HG03342 (cell line): ENCODE data around the gene FRMD4A.

Experiments
- ATAC-seq: cut with Tn5 transposase; IDR thresholded peaks from one replicate; pipeline ENCODE4 v1.9.1; 2021; ENCODE audit warnings: mild to moderate bottlenecking, moderate library complexity; ENCODE audit not compliant: unreplicated experiment

FRMD4A gene

DNA sequence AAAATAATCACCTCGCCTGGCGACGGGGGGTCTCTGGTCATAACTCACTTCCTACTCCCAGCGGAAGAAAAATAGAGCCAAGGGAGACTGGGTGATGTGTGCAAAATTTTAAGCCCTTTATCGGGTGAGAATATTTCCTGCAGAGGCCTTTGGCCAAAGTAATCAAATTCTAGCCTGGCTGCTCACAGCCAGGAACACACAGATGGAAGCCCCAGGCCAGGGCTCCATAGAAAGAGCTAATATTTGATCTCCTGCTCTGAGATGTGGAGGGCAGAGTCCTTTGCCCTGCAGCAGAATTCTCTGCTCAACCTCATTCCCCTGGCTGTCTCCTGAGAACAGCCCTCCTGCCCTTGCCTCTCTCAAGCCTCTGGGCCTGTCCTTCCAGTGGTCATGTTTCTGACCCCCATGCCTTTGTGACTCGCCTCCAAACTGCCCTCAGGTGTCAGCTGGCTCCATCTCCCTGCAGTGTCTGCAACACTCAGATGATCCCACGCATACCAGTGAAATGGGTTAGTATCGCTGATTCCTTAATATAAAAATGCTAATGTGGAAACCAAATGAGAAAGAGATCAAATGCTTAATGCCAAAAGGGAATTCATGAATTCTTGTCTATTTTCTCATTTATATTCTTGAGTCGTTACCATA lies 34.5 kb downstream of the FRMD4A start:
- ATAC-seq, result no peak

DNA sequence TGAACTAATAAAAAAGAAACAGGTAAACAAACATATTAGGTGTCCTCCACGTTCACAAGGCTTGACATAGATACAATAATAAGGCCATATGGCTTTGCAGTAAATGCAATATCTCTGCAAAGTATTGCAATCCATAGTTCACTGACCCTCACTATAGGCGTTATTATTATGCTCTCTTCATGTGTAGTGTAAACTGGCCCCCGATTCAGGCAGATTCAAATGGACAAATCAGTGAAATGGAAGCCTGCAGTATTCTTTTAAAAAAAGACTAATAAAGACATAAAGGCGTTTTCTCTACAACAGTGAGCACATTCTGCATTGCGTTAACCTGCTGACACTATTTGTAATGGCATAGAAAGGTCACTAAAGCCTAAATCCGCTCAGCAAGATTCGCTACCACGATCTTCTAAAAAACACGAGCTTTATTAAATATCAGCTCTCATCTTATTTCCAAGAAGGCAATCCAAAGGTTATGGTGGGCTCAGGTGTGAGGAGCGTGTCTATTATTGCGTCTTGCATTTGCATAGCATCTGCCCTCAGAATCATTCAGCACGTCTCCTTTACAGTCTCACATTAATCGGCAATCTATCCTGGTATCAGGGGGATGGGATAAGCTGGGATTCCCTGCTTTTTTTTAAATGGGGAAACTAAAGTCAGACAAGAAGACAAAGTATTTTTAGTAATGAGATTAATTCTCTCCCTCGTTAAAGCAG lies 36.2 kb downstream of the FRMD4A start:
- ATAC-seq, result no peak

DNA sequence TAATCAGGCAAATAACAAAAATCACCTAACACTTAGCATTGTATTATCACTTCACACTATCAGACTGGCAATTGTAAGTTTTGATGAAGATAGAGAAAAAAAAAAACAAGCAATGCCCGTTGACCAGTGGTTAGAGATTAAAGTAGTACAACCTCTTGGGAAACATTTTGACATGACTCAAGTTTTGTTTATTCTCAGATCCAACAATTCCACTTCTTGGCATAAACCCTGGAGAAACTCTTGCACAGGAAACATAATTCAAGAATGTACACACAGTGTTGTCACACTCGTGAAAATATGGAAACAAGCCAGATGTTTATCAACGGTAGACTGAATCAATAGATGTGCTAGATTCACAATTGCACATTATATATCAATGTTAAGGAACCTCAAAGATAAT lies 37.2 kb downstream of the FRMD4A start:
- no peak for ATAC-seq

DNA sequence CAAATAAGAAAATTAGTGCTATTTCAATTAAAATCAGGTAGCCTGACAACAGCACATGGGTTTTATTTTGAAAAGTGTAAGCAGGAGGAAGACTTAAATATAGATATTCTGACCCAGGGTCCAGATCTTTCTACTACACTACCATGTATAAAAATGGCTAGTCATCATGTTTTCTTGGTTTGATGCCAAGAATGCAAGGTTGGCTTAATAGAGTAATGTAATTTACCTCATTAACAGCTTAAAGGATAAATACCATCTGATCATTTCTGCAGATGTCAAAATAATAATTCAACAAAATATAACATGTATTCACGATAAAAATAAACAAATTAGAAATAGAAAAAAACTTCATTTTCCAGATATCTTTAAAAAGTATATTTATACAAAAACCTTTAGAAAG lies 39.4 kb downstream of the FRMD4A start:
- no peak for ATAC-seq

DNA sequence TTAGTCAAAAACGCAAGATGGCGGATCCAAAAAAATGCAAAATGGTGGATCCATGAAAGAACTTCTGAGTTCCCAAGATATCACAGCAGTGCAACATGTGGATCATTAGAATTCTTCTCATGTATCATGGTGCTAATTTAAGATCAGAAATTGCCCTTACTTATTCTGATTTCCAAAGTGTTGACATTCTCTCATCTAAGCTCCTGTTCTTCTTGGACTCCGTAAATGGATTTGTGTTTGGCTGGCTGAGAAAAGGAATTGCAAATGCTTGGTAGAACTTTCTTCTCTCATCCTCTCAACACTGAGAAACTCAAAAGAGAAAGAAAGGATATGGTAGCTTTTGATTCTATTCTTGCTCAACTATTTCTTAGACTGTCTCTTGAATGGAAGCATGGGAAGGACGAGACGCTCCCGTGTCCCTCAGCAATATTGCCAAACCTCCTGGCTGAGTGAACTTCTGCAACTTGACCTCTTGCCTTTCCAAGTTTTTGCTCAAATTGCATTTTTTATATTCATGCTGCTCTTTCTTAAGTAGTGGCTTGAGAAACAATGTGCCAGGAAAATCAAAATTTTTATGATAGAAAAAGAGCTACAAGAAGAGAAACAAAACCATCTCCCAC lies 44.7 kb downstream of the FRMD4A start:
- ATAC-seq, result no peak

DNA sequence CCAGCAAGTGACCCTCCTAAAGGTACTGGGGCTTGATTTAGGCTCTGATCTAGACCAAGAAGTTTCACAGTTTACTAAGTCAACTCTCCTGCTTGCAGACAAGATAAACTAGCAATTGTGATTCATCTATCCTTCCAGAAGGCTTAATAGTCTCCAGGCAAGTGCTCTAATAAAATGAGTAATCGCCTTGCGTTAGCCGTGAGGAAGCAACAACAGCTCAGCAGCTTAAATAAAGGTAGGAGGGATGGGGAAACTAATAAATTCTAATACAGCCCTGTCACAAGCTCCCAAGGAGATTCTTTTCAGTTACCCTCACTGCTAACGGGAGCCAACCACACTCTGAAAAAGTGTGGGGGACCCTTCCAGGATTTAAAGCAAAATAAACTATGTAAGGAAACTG lies 48.4 kb downstream of the FRMD4A start:
- no peak for ATAC-seq

DNA sequence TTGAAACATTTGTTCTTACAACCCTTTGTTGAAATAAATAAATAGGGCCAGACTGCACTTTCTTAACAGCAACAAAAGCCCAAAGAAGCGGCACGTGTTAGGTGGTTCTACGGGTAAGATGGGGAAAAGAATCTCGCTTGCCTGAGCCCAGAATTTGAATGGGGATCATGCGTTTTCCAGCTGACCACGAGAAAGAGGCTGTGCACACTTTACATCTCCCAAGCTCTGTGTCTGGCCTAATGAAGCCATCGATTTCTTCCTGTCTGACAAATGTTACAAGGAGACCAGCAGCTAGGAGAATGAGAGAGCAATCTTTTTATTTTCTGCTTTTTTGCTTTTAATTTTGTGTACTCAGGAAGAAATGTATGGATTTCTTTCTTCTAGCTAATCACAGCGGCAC lies 52.2 kb downstream of the FRMD4A start:
- ATAC-seq, result no peak

DNA sequence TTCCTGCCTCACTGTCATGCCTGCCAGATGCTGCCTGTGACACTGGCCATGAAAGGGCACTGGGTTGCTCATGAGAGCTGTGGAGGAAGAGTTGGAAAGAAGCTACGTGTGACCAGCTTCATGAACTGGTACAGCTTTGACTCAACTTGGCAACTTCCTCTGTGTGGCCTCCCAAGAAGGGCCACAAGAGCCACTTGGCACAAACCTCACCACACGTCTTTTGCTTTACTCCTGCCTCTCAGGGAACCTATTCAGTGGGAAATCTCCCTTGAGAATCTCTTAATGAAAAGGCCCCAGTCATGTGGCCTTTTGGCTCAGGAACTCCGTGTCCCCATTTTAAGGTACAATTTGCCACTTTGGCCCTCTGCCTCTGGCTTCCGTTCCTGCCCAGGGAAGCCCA lies 54.5 kb downstream of the FRMD4A start:
- no peak for ATAC-seq

DNA sequence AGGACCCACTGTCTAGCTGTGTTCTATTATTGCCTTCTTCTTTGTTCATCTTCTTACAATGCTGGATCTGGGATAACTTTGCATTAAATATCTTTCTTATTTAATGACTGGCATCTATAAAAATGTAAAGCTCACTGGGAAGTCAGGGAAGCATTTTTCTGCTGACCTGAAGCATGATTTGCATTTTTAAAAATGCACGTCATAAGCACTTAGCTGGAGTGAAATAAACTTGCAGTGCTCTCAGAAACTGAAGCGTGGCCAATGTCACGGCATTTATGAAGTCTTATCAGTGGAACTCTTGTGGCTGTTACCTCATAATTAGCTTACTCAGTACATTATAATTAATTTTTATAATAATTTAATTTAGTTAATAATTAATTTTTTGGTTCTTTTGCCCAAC lies 59.1 kb downstream of the FRMD4A start:
- no peak for ATAC-seq

DNA sequence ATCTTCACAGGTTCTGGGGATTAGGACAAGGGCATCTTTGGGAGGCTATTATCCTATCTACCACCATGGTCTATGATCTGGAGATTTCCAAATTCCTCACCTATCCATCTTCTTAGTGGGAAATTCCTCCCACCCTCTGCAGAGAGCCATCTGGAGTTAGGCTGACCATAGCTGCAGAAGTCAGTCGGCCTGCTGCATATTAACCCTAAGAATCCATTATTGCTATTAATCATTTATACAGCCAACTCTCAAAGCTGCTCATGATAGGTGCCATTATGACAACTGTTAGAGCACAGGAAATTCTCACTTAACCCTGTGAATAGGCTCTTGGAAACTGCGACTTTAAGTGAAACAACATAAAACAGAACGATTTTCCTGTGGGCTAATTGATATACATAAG lies 60.4 kb downstream of the FRMD4A start:
- ATAC-seq, result no peak

DNA sequence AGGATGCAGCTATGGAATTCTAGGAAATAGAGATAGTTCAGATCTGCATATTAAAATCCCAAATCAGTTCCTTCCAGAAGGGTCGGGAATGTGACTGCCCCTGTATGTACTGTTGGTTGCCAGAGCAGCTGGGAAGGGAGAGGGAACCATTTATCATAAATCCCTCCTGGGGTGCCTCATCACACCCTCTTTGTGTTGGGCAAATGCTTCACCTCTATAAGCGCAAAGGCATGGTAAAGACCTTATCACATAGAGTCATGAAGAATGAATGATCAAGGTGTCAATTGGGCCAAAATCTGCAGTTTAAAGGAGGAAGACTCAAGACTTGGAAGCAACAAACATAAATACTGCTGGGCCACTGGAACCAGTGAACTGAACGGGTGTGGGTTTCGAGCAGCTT lies 65.0 kb downstream of the FRMD4A start:
- no peak for ATAC-seq

DNA sequence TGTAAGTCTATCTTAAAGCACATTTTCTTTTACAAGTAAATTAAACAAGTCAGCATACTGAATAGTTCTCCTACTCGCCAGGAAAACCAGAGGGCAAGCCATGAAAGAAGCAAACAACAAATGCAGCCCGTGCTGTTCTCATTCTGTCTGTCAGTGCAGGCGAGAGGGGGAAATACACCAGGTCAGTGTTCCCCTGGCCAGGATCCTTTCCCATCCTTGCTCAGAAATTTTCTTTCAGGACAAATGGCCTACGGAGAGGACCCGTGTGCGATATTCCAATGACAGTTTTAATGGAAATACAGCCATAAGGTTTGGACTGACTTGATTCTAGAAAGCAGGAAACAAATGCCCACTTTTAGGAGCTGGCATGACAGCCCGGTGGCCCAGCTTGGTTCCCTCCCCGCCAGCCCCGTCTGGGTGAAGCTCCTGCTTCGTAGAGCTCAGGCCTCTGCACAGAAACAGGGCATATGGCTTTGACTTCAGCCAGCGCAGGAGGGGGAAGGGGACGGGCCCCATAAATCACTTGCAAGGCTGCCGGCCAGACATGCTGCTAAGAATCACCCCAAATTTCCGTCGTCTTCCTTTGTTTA lies 67.8 kb downstream of the FRMD4A start:
- no peak for ATAC-seq

DNA sequence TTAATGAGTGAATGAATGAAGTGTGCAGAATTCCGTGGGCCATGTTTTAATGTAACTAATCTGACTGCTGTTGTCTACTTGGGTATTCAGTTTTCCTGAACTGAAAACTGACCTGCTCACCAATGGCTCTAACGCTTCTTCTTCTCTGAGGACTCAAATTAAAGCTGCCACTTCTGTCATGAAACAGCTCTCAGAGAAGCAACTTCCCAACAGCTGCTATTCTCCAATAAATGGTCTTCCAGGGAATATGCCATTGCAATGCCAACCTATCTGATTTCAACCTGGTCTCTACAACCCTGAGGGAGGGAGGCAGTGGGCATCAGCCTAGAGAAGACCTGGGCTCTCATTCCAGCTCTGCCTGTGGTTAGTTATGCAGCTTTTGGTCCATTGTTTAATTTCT lies 69.4 kb downstream of the FRMD4A start:
- no peak for ATAC-seq

DNA sequence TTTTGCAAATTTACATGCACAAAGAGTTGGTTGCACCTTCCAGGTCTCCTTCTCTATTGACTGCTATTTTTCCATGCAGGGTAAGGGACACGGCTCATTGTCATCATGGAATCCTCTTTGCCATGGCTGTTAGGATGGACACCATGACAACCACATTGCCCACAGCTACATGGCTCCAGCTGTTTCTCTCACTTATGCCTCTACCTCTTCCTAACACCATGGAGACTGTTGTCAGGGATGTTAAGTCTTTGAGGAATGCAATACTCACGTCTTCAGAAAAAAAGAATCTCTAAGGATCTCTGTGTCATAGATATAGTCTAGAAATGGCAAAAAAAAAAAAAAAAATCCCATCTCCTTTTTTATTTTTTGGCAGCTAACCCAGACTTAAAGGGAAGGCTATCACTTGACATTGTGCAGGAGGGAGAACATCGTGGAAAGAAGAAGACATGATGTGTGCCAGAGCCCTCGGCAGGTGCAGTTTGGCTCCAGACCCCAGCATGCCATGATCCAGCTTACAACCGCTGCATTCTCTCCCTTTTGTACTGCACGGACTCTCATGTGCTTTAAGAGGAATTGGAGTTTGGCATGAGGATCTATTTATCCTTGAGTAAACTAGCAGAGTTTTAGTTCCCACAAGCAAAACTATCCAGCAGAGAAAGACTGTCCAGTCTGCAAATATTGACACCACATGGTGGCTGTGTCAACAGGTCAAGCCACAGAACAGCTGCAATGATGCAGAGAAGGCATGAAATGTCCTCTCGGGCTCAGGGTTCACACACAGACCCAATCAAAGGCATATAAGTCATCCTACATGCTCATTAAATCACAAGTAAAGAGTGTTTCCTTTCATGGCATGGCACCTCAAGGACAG lies 70.8 kb downstream of the FRMD4A start:
- ATAC-seq, result no peak

DNA sequence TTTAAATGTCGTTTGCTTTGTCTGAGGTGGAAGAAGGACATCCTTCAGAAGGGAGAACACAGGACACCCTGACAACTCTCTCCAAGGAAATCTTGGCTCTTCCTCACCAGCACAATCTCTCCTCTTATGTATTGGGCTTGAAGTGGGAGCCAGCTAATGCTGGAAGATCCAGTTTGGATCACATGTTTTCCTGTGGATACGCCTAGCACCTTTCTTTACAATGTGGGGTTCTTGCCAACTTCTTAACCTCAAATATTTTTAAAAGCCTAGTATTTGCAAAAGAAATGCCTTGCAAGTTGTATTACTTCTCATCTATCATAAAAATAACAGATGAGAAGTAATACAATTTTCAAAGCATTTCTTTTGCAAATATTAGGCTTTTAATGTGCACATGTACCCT lies 76.4 kb downstream of the FRMD4A start:
- ATAC-seq, result no peak

DNA sequence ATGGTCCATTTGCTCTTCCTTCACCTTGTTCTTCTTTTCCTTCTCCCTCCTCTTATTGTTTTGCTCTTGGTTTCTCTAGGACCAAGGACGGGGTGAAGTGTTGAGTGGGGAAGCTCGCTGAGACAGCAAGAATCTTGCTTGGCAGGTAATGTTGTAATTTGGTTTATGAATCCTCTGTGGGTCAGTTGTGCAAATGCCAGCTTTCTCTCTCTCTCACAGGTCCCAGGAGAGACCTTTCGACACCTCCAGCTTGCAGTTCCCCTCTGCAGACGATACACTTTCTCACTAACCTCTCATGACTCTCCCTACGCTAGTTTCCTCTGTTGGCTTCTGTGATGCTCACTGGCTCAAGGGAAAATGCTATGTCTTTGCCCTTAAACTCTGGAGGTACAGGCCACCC lies 77.0 kb downstream of the FRMD4A start:
- no peak for ATAC-seq

DNA sequence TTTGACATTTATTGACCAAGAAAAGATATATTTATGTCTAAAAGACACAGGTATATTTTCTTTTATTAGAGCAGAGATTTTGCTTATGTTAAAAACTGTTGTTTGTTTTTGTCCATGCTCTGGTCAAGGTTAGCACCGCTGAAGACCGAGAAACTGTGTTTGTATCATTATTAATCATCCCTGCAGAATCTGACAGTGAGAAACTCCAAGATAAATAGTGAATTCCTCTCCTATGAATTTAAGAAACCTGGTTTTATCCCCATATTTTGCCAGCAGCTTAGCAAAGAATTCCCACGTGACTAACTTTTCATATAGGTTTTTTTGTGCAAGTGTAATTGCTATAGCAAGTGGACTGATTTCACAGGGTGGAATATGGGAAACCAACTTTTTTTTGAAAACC lies 77.6 kb downstream of the FRMD4A start:
- ATAC-seq, result no peak

DNA sequence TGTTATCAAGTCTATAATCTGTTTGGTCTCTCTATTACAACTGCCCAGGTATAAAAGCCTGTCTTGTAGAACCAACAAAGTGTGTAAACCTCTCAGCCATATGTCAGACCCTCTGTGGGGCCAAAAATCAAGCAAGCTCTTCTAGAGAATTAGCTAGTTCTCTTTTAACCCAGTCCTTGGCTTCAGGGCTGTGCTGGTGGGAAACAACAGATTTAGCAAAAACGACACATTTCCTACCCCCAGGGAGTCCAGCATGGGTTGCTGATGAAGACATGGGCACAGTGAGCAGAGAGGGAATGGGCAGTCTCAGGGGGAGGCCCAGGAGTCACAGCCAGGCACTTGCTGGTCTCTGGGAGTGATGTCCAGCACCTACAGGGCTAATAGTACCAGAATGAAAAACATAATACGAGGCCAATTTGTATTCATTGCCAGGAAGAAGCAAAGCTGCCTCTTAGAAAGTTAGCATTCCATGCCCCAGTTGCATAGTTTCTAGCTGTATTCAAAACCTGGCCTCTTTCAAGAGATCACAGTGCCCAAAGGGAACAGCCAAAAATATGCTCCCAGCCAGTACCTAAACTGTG lies 80.1 kb downstream of the FRMD4A start:
- ATAC-seq, result no peak

DNA sequence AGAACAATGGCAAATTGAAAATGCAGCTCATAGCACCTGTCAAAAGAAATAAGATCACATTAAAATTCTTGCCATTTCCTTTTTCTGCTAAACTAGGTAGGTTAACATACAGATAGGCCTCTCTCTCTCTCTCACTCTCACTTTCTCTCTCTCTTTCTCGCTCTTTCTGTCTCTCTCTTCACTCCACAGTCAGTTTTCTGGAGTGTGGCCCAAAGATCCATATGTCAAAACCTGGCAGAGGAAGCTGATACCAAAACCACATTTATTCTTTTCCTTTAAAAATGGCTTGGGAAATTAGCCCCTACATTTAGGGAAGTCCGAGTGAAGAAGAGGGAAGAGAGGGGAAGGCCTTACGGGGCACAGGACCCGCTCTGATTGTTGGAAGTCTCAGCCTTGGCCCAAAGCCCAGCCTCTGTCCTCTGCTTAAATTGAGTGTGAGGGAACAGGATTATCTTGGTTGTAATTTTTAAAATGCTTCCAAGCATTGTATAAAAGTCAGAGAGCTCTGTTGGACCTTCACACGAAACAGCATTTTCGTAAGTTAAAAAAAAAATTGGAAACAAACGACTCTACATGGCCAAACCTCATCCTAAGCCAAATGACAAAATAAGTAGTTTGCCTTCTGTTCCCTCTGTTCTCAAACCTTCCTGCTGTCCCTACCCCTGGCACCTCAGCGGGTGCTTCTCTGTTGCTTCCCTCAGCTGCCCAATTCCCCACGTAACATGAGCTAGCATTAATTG lies 83.2 kb downstream of the FRMD4A start:
- ATAC-seq, result no peak

DNA sequence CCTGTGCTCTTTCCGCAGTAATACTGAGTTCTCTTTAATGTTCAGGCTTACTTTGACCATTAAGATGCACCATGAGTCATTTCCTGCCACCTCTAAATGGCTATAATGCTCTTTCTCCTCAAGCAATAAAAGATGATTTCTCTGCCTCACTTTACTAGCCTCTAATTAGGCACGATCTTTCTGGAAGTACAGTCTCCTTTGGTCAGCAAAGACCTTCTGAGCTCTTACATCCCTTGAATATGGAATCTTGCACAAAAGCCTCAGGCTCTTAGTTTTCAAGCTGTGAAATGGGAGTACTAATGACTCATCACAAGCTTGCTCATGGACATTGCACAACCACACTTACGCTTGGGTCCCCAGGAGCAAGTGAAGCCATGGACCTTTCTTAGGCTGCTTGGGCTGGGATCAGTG lies 85.9 kb downstream of the FRMD4A start:
- ATAC-seq, result no peak
